ENCODE data around the gene ANO10. TPM values are rescaled to one million over a fixed set of nuclear protein-coding genes. Genes with fewer than 3 reads are reported as not detected.
A peak's percentile ranks its signal among the peaks of the same experiment; 100 is the strongest.

ANO10 gene
- total RNA-seq, 2 donors from 2014 or later = 6.8 to 7.9 TPM

GRCh38 chr3:43330981-43331380 lies 290.8 kb downstream of the ANO10 start:
- Mint-ChIP-seq H3K27ac (no peak overlapping the region), H3K36me3 (peaks cover 12 to 30% of the 10 kb centered on the region in 2 donors)

DNA sequence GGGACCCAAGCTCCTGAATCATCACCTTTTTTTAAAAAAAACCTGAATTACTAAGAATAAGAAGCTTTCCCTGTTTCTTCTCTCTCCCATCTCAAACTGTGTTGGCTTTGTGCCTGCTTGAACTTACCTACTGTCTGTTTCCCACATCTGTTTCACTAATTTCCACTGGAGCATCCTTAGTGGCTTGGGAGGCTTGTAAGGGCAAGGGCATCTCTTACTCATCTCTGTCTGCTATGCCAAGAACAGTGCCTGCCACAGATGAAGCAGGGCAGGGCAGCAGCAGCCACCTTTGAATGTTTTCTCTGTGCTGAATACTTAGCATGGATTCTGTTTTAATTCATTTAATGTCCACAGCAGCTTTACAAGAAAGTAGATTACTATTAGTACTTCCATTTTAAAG lies 293.2 kb downstream of the ANO10 start:
- Mint-ChIP-seq H3K9me3 (no peaks in the 10 kb centered on the region), H3K36me3 (peaks cover 0 to 18% of the 10 kb centered on the region in 2 donors), H3K27ac (peak overlapping the region; percentile 60)
- peak in 1 of 2 donors; percentile 36 for ATAC-seq
- DNase-seq (ENCODE audit: low spot score in 2 of 2) = no peak

More at GRCh38 chr3:43330981-43331380, 290.8 kb downstream of the ANO10 start:
- H3K9me3 Mint-ChIP-seq = peaks cover 6 to 12% of the 10 kb centered on the region in 2 donors
- DNase-seq (ENCODE audit: low spot score in 2 of 2) (no peak), ATAC-seq (no peak)

- peak in 1 of 2 donors; percentile 44 for ATAC-seq
- Mint-ChIP-seq H3K9me3 (peaks cover 0 to 4% of the 10 kb centered on the region in 2 donors), H3K27ac (peak overlapping the region in 1 of 2 donors; percentile 12), H3K36me3 (peaks cover 0 to 14% of the 10 kb centered on the region in 2 donors)
- DNase-seq (ENCODE audit: low spot score in 2 of 2) = no peak
Observed at GRCh38 chr3:43327582-43327979, 294.2 kb downstream of the ANO10 start.

- peaks cover 0 to 8% of the 10 kb centered on the region in 2 donors for H3K36me3 Mint-ChIP-seq
- ATAC-seq (peak; percentile 56 to 61), DNase-seq (ENCODE audit: low spot score in 2 of 2) (no peak)
- H3K9me3 Mint-ChIP-seq = peaks cover 0 to 4% of the 10 kb centered on the region in 2 donors
- peak overlapping the region in 1 of 2 donors; percentile 12 for H3K27ac Mint-ChIP-seq
Observed at GRCh38 chr3:43326891-43327581, 294.8 kb downstream of the ANO10 start.

DNA sequence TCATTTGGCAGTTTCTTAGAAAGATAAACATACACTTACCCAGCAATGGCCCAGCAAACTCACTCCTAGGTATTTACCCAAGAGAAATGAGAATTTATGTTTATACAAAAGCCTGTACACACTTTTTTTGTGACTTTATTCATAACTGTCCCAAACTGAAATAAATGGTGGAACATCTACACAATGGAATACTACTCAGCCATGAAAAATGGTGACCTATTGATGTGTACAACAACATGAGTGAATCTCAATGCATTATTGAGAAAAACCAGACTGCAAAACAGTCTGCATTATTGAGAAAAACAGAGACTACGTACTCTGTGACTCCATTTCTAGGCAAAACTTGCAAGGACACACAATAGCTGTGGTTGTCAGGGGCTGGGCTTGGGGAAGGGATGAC lies 298.3 kb downstream of the ANO10 start:
- ATAC-seq = no peak
- DNase-seq (ENCODE audit: low spot score in 2 of 2) = no peak
- peaks cover 4 to 24% of the 10 kb centered on the region in 2 donors for H3K36me3 Mint-ChIP-seq

GRCh38 chr3:43320288-43320687 lies 301.5 kb downstream of the ANO10 start:
- ATAC-seq (peak in 1 of 2 donors; percentile 20), DNase-seq (ENCODE audit: low spot score in 2 of 2) (no peak)
- Mint-ChIP-seq H3K36me3 (peaks cover 4 to 24% of the 10 kb centered on the region in 2 donors), H3K27ac (no peak overlapping the region), H3K9me3 (peaks cover 0 to 4% of the 10 kb centered on the region in 2 donors)

More for the DNA sequence above, 298.3 kb downstream of the ANO10 start:
- peaks cover 0 to 4% of the 10 kb centered on the region in 2 donors for H3K9me3 Mint-ChIP-seq
- no peak overlapping the region for H3K27ac Mint-ChIP-seq

- Mint-ChIP-seq H3K36me3 (peaks cover 4 to 24% of the 10 kb centered on the region in 2 donors), H3K9me3 (peaks cover 0 to 4% of the 10 kb centered on the region in 2 donors), H3K27ac (peak overlapping the region in 1 of 2 donors; percentile 53)
- no peak for ATAC-seq
- no peak for DNase-seq (ENCODE audit: low spot score in 2 of 2)
Observed at GRCh38 chr3:43319794-43320193, 302.0 kb downstream of the ANO10 start.

DNA sequence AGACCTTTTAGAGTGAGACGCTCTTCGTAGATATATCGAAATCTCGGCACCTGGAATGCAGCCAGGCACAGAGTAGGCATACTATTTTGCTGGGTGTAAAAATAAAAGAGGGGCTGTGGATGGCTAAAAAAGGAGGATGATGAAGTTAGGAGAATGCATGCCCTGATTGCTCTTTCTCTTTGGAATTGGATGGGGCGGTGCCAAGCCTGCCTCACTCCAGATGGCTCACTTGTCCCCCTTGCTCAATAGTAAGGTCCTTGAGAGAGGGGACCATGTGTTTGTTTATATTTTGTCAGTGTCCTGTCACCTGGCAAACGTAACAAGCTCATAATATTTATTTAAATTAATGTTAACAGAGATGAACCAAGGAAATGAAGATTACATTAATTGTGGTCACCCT lies 302.4 kb downstream of the ANO10 start:
- ATAC-seq (no peak), DNase-seq (ENCODE audit: low spot score in 2 of 2) (no peak)
- Mint-ChIP-seq H3K9me3 (peaks cover 0 to 4% of the 10 kb centered on the region in 2 donors), H3K36me3 (peaks cover 4 to 24% of the 10 kb centered on the region in 2 donors), H3K27ac (peak overlapping the region; percentile 3 to 53)

DNA sequence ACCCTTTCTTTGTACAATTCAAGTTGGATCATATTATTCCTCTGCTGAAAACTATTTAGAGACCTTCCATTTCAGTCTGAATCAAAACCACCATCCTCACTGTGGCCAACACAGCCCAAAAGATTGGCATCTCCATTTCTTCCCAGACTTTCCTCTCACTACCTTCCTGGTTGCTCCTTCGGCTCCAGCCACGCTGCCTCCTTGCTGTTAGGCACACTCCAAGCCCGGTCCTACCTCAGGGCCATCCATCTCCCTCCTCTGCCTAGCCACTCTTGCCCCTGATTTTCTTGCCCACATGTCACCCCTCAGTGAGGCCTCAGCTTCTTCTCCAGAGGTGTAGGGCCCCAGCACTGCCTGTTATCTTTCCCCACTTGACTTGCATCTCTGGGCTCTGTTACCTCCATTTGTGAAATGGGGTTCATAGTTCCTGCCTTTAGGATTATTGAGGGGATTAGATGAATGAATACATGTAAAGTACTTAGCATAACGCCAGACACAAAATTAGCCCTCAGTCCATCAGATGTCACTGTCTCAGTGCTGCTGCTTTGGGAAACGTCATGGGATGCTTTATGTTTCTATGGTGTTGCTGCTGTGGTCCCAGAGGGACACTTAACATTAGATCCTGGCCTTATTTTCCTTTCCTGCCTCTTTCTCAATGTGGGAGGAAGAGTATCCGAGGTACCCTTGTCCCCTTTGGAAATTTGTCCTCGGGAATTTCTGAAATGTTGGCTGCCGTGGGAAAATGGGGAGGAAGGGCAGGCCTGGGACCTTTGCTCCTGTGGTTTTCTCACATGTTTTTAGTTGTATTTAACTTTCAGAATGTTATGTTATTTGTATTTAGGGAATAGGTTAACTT lies 304.1 kb downstream of the ANO10 start:
- Mint-ChIP-seq H3K9me3 (peaks cover 0 to 2% of the 10 kb centered on the region in 2 donors), H3K27ac (peak overlapping the region; percentile 11 to 40), H3K36me3 (peaks cover 4 to 27% of the 10 kb centered on the region in 2 donors)
- ATAC-seq = no peak
- no peak for DNase-seq (ENCODE audit: low spot score in 2 of 2)

DNA sequence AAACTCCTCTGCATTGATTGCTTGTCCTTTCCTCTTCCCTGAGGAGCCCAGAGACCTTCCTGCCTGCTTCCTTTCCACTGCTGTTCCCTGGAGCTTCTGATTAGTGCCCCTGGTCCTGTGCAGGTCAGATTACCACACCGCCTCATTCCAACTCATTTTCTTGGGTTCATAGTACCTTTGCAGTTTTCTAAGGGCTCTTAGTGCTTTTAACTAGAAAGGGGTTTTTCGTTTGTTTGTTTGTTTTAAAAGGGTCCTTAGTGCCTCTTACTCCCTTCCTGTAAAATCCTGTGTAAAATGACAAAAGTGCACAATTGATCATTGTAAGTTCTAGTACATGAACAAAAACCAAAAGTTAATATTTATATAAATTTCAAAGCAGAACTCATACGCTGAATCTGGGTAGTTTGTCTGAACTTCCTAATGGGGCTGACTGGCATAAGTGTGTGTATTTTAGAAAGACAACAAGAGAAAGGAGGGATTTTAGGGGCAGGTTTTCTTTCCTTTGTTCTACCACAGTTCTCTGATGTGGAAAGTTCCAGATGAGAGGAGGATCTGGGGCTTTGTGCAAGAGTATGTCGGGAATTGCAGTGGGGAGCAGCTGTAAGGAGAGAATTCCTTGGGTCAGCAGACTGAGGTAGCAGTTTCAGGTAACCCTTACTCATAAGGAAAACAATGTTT lies 304.9 kb downstream of the ANO10 start:
- H3K36me3 Mint-ChIP-seq = peaks cover 4 to 31% of the 10 kb centered on the region in 2 donors

More for the DNA sequence above, 304.9 kb downstream of the ANO10 start:
- ATAC-seq (no peak), DNase-seq (ENCODE audit: low spot score in 2 of 2) (no peak)
- H3K27ac Mint-ChIP-seq = peak overlapping the region; percentile 9 to 40
- H3K9me3 Mint-ChIP-seq = peaks cover 0 to 5% of the 10 kb centered on the region in 2 donors

Other genes with a start within 250 kb of the ANO10 start
- 10 to 100 TPM; 11.3 to 13.6 TPM for gene ABHD5, start 68.9 kb upstream of the ANO10 start, total RNA-seq

Measured in activated naive CD4-positive, alpha-beta T cell treated with anti-CD3 and anti-CD28 coated beads, Interleukin-2, amount 50 U/mL, for 72 hours (primary cell).